Trophoblast cell (in vitro differentiated cells and primary cell): ENCODE measurements around the gene NCOA3.

Experiments used
- DNase-seq, 2 donors: peaks; one replicate each; pipeline ENCODE4 v3.0.0-alpha.2; 2016
- H2AFZ ChIP-seq: 2 replicates; pipeline ENCODE4 v1.6.1; 2013; ENCODE audit warnings: low read length, moderate library complexity, mild to moderate bottlenecking; ENCODE audit not compliant: insufficient read depth, poor library complexity
- H2AK5ac ChIP-seq: 2 replicates; pipeline ENCODE4 v1.6.1; 2013; ENCODE audit warnings: mild to moderate bottlenecking, low read length
- H2BK120ac ChIP-seq: 2 replicates; pipeline ENCODE4 v1.6.1; 2013; ENCODE audit warnings: low read length, mild to moderate bottlenecking, moderate library complexity; ENCODE audit not compliant: insufficient read depth, poor library complexity
- H2BK12ac ChIP-seq: 2 replicates; pipeline ENCODE4 v1.6.1; 2013; ENCODE audit warnings: mild to moderate bottlenecking, low read length, moderate library complexity
- H2BK5ac ChIP-seq: 2 replicates; pipeline ENCODE4 v1.6.1; 2013; ENCODE audit warnings: low read length, low read depth, moderate library complexity, mild to moderate bottlenecking; ENCODE audit not compliant: poor library complexity
- H3K14ac ChIP-seq: 2 replicates; pipeline ENCODE4 v1.6.1; 2013; ENCODE audit warnings: mild to moderate bottlenecking, low read length
- H3K18ac ChIP-seq: 2 replicates; pipeline ENCODE4 v1.6.1; 2013; ENCODE audit warnings: mild to moderate bottlenecking, low read length
- H3K23ac ChIP-seq: 2 replicates; pipeline ENCODE4 v1.6.1; 2013; ENCODE audit warnings: low read length
- H3K27ac ChIP-seq: 2 replicates; pipeline ENCODE4 v1.5.1; 2013; ENCODE audit warnings: low read depth, mild to moderate bottlenecking, inconsistent platforms, low read length, moderate library complexity
- H3K27me3 ChIP-seq: 2 replicates; pipeline ENCODE4 v1.6.1; 2013; ENCODE audit warnings: inconsistent platforms, mild to moderate bottlenecking, low read length, moderate library complexity; ENCODE audit not compliant: insufficient read depth
- H3K36me3 ChIP-seq, 2 experiments: 1 replicate in 1 of 2; 2 replicates in 1 of 2; pipeline ENCODE4 v1.6.1; 2013; ENCODE audit warnings: low read length in 2 of 2, mild to moderate bottlenecking in 2 of 2, moderate library complexity in 1 of 2; ENCODE audit not compliant: insufficient read depth in 2 of 2, control insufficient read depth in 1 of 2
- H3K4ac ChIP-seq: 2 replicates; pipeline ENCODE4 v1.6.1; 2013; ENCODE audit warnings: low read depth, mild to moderate bottlenecking, low read length, moderate library complexity
- H3K4me1 ChIP-seq, 2 experiments: 1 replicate in 1 of 2; 2 replicates in 1 of 2; pipeline ENCODE4 v1.6.1; 2013; ENCODE audit warnings: low read length in 2 of 2, mild to moderate bottlenecking in 2 of 2, moderate library complexity in 1 of 2; ENCODE audit not compliant: insufficient read depth in 2 of 2, control insufficient read depth in 1 of 2
- H3K4me2 ChIP-seq: 2 replicates; pipeline ENCODE4 v1.6.1; 2013; ENCODE audit warnings: inconsistent platforms, mild to moderate bottlenecking, low read length, moderate library complexity
- H3K4me3 ChIP-seq: 2 replicates; pipeline ENCODE4 v1.5.1; 2013; ENCODE audit warnings: mild to moderate bottlenecking, low read depth, low read length, inconsistent platforms
- H3K79me1 ChIP-seq: one replicate; pipeline ENCODE4 v1.6.1; 2013; ENCODE audit warnings: low read length
- H3K79me2 ChIP-seq: 2 replicates; pipeline ENCODE4 v1.6.1; 2013; ENCODE audit warnings: low read length, mild to moderate bottlenecking; ENCODE audit not compliant: control insufficient read depth, insufficient read depth, poor library complexity
- H3K9ac ChIP-seq: 2 replicates; pipeline ENCODE4 v1.6.1; 2013; ENCODE audit warnings: mild to moderate bottlenecking, low read length
- H3K9me3 ChIP-seq: 2 replicates; pipeline ENCODE4 v1.6.1; 2013; ENCODE audit warnings: low read depth, mild to moderate bottlenecking, control low read depth, inconsistent platforms, low read length; ENCODE audit not compliant: insufficient read depth
- H4K12ac ChIP-seq: 2 replicates; pipeline ENCODE4 v1.6.1; 2013; ENCODE audit warnings: low read depth, mild to moderate bottlenecking, low read length, moderate library complexity
- H4K8ac ChIP-seq: 2 replicates; pipeline ENCODE4 v1.6.1; 2013; ENCODE audit warnings: low read depth, mild to moderate bottlenecking, low read length, moderate library complexity
- H4K91ac ChIP-seq: one replicate; pipeline ENCODE4 v1.6.1; 2013; ENCODE audit warnings: low read depth, mild to moderate bottlenecking, low read length, moderate library complexity
- WGBS: extraction: QIAGEN DNeasy Blood & Tissue Kit; methylation state at CpG from one replicate; pipeline ENCODE4 v1.1.7; 2013; ENCODE audit warnings: missing lambda C conversion rate; ENCODE audit not compliant: insufficient read length, insufficient coverage; ENCODE audit errors: extremely low coverage; 5-methylcytosine and 5-hydroxymethylcytosine counted together

NCOA3 gene

GRCh38 chr20:47561180-47561579, 59.5 kb downstream of the NCOA3 start:
- Histone ChIP-seq H2BK120ac (no peak overlapping the region), H3K79me1 (no peaks in the 10 kb centered on the region), H3K4ac (no peak overlapping the region), H3K18ac (no peak overlapping the region), H4K12ac (no peak overlapping the region), H4K8ac (no peak overlapping the region), H2BK12ac (no peak overlapping the region), H3K36me3 (no peaks in the 10 kb centered on the region), H4K91ac (no peak overlapping the region), H3K4me2 (no peak overlapping the region), H3K79me2 (peaks cover 4% of the 10 kb centered on the region), H3K14ac (no peak overlapping the region), H3K27me3 (no peaks in the 10 kb centered on the region), H3K9ac (no peak overlapping the region), H3K4me3 (no peak overlapping the region), H2AFZ (no peak overlapping the region), H2AK5ac (no peak overlapping the region), H3K4me1 (peaks cover 2 to 3% of the 10 kb centered on the region in 2 experiments), H3K23ac (no peak overlapping the region), H3K27ac (no peak overlapping the region), H3K9me3 (no peaks in the 10 kb centered on the region), H2BK5ac (no peak overlapping the region)
- WGBS, result no CpG with 5 or more reads among the region's 3 CpGs
- DNase-seq, result no peak

DNA sequence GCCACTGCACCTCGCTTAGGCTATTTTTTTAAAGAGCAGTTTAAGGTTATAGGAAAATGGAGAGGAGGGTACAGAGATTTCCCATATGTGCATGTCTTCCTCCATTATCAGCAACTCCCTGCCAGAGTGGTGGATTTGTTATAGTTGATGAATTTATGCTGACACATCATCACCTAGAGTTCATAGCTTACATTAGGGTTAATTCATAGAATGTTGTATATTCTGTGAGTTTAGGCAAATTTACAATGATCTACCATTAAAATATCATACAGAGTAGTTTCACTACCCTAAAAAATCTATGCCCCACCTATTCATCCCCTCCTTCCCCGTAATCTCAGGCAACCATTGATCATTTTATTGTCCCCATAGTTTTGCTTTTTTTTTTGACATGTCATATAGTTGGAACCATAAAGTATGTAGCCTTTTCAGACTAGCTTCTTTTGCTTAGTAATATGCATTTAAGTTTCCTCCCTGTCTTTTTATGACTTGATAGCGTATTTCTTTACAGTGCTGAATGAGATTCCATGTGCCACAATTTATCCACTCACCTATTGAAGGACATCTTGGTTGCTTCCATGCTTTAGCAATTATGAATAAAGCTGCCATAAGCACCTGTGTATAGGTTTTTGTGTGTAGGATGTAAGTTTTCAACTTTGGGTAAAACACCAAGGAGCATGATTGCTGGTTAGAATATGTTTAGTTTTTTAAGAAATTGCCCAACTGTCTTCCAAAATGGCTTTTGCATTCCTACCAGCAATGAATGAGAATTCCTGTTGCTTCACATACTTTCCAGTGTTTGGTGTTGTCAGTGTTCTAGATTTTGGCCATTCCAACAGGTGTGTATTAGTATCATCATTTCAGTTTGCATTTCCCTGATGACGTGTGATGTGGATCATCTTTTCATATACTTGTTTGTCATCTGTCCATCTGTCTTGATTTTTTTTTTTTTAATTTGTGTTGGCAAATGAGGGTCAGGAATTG, 60.2 kb downstream of the NCOA3 start:
- no peaks in the 10 kb centered on the region for H3K36me3 ChIP-seq
- H4K91ac ChIP-seq, result no peak overlapping the region
- H3K9ac ChIP-seq, result no peak overlapping the region
- peaks cover 2 to 3% of the 10 kb centered on the region in 2 experiments for H3K4me1 ChIP-seq
- H3K9me3 ChIP-seq, result no peaks in the 10 kb centered on the region
- no peak overlapping the region for H4K8ac ChIP-seq
- no peak overlapping the region for H3K27ac ChIP-seq
- H3K27me3 ChIP-seq, result no peaks in the 10 kb centered on the region
- no peak overlapping the region for H4K12ac ChIP-seq
- H2BK5ac ChIP-seq, result no peak overlapping the region
- H3K4me3 ChIP-seq, result no peak overlapping the region
- no peak overlapping the region for H3K18ac ChIP-seq
- no peak overlapping the region for H2AK5ac ChIP-seq
- no peak overlapping the region for H2BK12ac ChIP-seq
- H3K23ac ChIP-seq, result no peak overlapping the region
- H2BK120ac ChIP-seq, result no peak overlapping the region
- DNase-seq, result peak in 1 of 2 donors; percentile 43
- H3K4ac ChIP-seq, result peak overlapping the region; percentile 28
- H3K4me2 ChIP-seq, result no peak overlapping the region
- WGBS, result no CpG with 5 or more reads among the region's 4 CpGs
- H3K14ac ChIP-seq, result no peak overlapping the region
- no peaks in the 10 kb centered on the region for H3K79me1 ChIP-seq
- H2AFZ ChIP-seq, result no peak overlapping the region
- H3K79me2 ChIP-seq, result peaks cover 6% of the 10 kb centered on the region

GRCh38 chr20:47566269-47566668, 64.6 kb downstream of the NCOA3 start:
- H3K36me3 ChIP-seq, result peaks cover 5% of the 10 kb centered on the region in 2 experiments
- peaks cover 0 to 3% of the 10 kb centered on the region in 2 experiments for H3K4me1 ChIP-seq

DNA sequence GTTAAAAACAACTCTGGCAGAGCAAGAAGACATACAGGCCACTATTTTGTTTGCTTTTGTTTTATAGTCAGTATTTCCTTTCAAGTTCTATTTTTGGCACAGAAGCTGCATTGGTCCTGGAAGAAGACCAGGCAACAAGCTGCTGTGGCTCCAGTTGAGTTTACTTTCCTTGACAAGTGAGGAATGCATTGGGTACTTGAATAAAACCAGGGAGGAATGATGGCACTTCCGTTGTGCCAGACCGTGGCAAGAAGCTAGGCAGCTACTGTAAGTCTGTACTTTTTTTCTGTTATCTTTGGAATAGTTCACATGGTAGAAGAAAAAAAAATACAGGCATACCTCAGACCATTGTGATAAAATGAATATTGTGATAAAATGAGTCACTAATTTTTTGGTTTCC, 66.3 kb downstream of the NCOA3 start:
- WGBS, result no CpG with 5 or more reads among the region's 2 CpGs
- Histone ChIP-seq H2AK5ac (no peak overlapping the region), H3K27ac (no peak overlapping the region), H3K4ac (no peak overlapping the region), H3K9me3 (peaks cover 3% of the 10 kb centered on the region), H4K12ac (no peak overlapping the region), H3K36me3 (peaks cover 5 to 7% of the 10 kb centered on the region in 2 experiments), H3K18ac (no peak overlapping the region), H2BK12ac (no peak overlapping the region), H3K23ac (no peak overlapping the region), H3K79me2 (peaks cover 8% of the 10 kb centered on the region), H3K4me3 (no peak overlapping the region), H3K4me1 (peaks cover 2 to 3% of the 10 kb centered on the region in 2 experiments), H2AFZ (no peak overlapping the region), H4K8ac (no peak overlapping the region), H4K91ac (no peak overlapping the region), H3K79me1 (no peaks in the 10 kb centered on the region), H3K9ac (no peak overlapping the region), H2BK5ac (no peak overlapping the region), H3K14ac (no peak overlapping the region), H3K27me3 (no peaks in the 10 kb centered on the region), H2BK120ac (no peak overlapping the region), H3K4me2 (no peak overlapping the region)
- no peak for DNase-seq

More at GRCh38 chr20:47566269-47566668, 64.6 kb downstream of the NCOA3 start:
- H3K4me2 ChIP-seq, result no peak overlapping the region
- no peak overlapping the region for H4K12ac ChIP-seq
- H3K79me2 ChIP-seq, result peaks cover 8% of the 10 kb centered on the region
- no CpG with 5 or more reads among the region's 5 CpGs for WGBS
- H3K79me1 ChIP-seq, result no peaks in the 10 kb centered on the region
- no peak overlapping the region for H2AK5ac ChIP-seq
- H3K27ac ChIP-seq, result no peak overlapping the region
- H2AFZ ChIP-seq, result peak overlapping the region; percentile 21
- no peak overlapping the region for H3K9ac ChIP-seq
- H3K4ac ChIP-seq, result peak overlapping the region; percentile 29
- H2BK120ac ChIP-seq, result no peak overlapping the region
- H2BK5ac ChIP-seq, result no peak overlapping the region
- no peaks in the 10 kb centered on the region for H3K27me3 ChIP-seq
- H4K91ac ChIP-seq, result no peak overlapping the region
- no peak for DNase-seq
- H3K9me3 ChIP-seq, result peaks cover 2% of the 10 kb centered on the region
- H3K14ac ChIP-seq, result no peak overlapping the region
- H2BK12ac ChIP-seq, result no peak overlapping the region
- H4K8ac ChIP-seq, result no peak overlapping the region
- no peak overlapping the region for H3K18ac ChIP-seq
- H3K23ac ChIP-seq, result no peak overlapping the region
- no peak overlapping the region for H3K4me3 ChIP-seq
